ENCODE results near the gene PDE1A. TPM values are rescaled to one million over a fixed set of nuclear protein-coding genes. Genes with fewer than 3 reads are reported as not detected.

PDE1A gene
- total RNA-seq, 1 donor from 2014 or later = 0.53 TPM

DNA sequence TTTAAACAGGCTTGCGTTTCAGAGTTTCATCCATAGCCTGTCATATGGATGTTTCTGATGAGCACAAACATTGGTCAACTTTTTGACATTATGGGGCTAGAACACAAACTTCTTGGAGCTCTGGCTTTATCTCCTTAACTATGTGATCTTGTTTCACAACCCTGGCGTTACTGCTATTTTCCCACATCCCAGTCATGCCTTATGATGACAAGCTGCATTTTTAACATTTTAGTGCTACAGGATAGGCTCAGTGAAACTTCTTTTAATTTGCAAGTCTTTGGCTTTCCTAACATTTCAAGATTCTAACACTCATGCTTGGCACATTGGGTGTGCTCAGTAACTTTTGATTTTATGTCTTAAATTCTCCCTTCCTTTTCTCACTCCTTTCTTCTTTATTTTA, 21.0 kb upstream of the PDE1A start:
- TF ChIP-seq CTCF (IDR thresholded peaks at IDR 0.05; ENCODE audit: insufficient read depth, low read length, severe bottlenecking) = no peak
- no peaks in the 10 kb centered on the region for H3K36me3 ChIP-seq (ENCODE audit: control insufficient read depth, insufficient read depth, low read length)
- FAIRE-seq (no peak), DNase-seq (ENCODE audit: low read depth) (no peak)
- H3K27me3 ChIP-seq (ENCODE audit: control insufficient read depth, insufficient read depth, low read length) = no peaks in the 10 kb centered on the region
- H3K4me3 ChIP-seq (ENCODE audit: low read depth, low read length) = no peak overlapping the region

GRCh38 chr2:182447163-182447562, 20.3 kb upstream of the PDE1A start:
- FAIRE-seq (no peak), DNase-seq (ENCODE audit: low read depth) (no peak)
- no peaks in the 10 kb centered on the region for H3K36me3 ChIP-seq (ENCODE audit: control insufficient read depth, insufficient read depth, low read length)
- no peak for TF ChIP-seq CTCF (IDR thresholded peaks at IDR 0.05; ENCODE audit: insufficient read depth, low read length, severe bottlenecking)
- H3K4me3 ChIP-seq (ENCODE audit: low read depth, low read length) = no peak overlapping the region
- H3K27me3 ChIP-seq (ENCODE audit: control insufficient read depth, insufficient read depth, low read length) = no peaks in the 10 kb centered on the region

DNA sequence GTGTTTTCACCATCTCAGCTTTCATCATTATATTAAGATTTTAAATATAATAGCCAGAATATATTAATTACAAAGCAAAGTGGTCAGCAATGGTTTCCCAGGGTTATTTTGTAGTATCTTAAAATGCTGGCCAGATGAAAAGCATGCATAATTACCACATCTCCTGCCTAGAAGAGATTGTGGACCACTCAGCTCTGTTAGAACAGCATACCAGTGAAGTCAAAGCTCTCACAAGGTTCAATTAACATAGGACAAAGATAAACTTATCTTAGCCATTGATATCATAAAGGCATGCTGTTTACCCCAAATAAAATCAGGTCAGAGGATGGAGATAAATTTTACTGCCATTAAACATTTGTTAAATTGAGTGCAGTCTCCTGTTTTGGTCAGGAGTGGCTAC, 19.3 kb upstream of the PDE1A start:
- Histone ChIP-seq H3K27me3 (ENCODE audit: control insufficient read depth, insufficient read depth, low read length) (no peaks in the 10 kb centered on the region), H3K4me3 (ENCODE audit: low read depth, low read length) (no peak overlapping the region), H3K36me3 (ENCODE audit: control insufficient read depth, insufficient read depth, low read length) (no peaks in the 10 kb centered on the region)
- DNase-seq (ENCODE audit: low read depth) (no peak), FAIRE-seq (no peak)
- TF ChIP-seq CTCF (IDR thresholded peaks at IDR 0.05; ENCODE audit: insufficient read depth, low read length, severe bottlenecking) = no peak

DNA sequence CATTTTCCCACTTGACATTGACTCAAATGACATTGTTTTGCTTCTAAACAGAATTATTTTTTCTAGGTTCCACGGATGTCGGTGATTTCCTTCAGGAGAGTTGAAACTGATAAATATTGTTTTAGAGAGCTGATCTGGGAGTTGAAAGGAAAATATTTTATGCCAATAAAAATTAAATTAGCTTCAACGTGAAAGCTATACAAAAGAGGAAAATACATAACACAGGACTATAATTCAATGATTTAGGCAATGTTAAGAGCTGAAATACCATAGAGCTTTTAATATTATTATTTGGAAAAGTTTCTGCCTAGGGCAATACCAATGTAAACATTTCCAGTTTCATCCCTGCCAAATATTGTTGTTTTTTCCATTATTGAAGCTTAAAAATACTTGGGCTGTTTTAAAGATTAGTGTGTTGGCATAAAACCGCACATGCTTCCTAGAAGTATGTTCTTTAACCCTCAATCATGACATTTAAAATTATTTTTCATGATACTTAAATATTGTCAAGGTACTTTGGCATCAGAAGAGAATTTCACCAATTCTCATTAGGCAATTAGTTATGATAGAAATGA, 18.6 kb upstream of the PDE1A start:
- no peak for FAIRE-seq
- DNase-seq (ENCODE audit: low read depth) = no peak
- no peak for TF ChIP-seq CTCF (IDR thresholded peaks at IDR 0.05; ENCODE audit: insufficient read depth, low read length, severe bottlenecking)
- no peaks in the 10 kb centered on the region for H3K27me3 ChIP-seq (ENCODE audit: control insufficient read depth, insufficient read depth, low read length)
- no peaks in the 10 kb centered on the region for H3K36me3 ChIP-seq (ENCODE audit: control insufficient read depth, insufficient read depth, low read length)
- H3K4me3 ChIP-seq (ENCODE audit: low read depth, low read length) = no peak overlapping the region

DNA sequence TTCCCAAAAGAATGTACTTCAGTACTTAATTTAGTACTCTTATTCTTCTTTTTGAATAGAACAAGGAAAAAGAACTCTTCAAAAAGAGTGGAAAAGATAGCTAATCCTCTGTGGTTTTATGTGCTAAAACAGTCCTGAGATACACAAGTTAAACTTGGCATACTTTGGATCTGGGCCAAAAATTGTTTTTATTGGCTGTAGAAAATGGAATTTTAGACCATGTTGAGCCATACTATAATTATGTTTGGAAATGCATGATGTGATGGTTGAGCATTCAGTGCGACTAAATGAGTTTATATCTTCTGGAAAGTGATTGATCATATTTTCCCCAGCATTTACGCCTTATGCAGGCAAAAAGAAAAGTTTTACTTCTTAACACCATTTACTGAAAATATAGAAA, 18.0 kb upstream of the PDE1A start:
- H3K4me3 ChIP-seq (ENCODE audit: low read depth, low read length) = no peak overlapping the region
- FAIRE-seq (no peak), DNase-seq (ENCODE audit: low read depth) (no peak)
- no peaks in the 10 kb centered on the region for H3K27me3 ChIP-seq (ENCODE audit: control insufficient read depth, insufficient read depth, low read length)
- TF ChIP-seq CTCF (IDR thresholded peaks at IDR 0.05; ENCODE audit: insufficient read depth, low read length, severe bottlenecking) = no peak
- no peaks in the 10 kb centered on the region for H3K36me3 ChIP-seq (ENCODE audit: control insufficient read depth, insufficient read depth, low read length)

- Histone ChIP-seq H3K4me3 (ENCODE audit: low read depth, low read length) (no peak overlapping the region), H3K36me3 (ENCODE audit: control insufficient read depth, insufficient read depth, low read length) (no peaks in the 10 kb centered on the region), H3K27me3 (ENCODE audit: control insufficient read depth, insufficient read depth, low read length) (no peaks in the 10 kb centered on the region)
- no peak for DNase-seq (ENCODE audit: low read depth)
- TF ChIP-seq CTCF (IDR thresholded peaks at IDR 0.05; ENCODE audit: insufficient read depth, low read length, severe bottlenecking) = no peak
- FAIRE-seq = no peak
Observed at GRCh38 chr2:182444170-182444569, 17.3 kb upstream of the PDE1A start.

Measured in bronchial epithelial cell (primary cell).